HG03442 (cell line): ENCODE data around the gene TNRC18.

Experiments used
- ATAC-seq: cut with Tn5 transposase; IDR thresholded peaks from one replicate; pipeline ENCODE4 v1.9.1; 2021; ENCODE audit warnings: mild to moderate bottlenecking, moderate library complexity; ENCODE audit not compliant: unreplicated experiment

TNRC18 gene

DNA sequence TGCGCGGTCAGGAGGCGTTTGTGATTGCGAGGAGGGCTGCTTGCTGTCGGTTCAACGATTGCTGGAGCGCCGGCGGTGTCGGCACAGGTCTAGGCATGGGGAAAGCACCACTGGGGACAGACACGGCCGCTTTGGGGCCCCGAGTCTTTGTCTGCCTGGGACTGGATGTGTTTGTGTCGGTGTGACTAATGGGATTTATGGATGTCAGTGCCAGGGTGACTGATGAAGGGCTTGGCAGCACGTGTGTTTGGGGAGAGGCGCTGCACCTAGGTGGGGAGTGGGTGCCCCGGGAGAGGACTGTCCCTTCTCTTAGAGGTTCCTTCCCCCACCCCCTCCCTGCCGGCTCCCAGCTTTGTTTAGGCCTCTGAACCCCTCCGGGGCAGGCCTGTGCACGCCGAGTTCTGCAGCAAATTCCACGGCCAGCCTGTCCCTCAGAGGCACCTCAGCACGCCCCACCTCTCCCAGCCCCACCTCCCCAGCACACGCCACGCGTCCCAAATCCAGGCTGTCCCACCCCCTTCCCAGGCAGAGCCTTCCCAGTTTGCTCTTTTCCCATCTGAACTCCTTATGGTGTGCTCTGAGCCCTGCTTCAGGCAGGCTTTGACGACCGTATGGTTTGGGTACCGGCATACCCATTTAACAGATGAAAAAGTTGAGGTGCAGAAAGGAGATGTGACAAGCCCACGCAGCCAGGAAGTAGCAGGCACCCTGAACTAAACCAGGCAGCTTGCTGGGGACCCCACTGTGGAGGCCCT, 6.4 kb upstream of the TNRC18 start:
- no peak for ATAC-seq

DNA sequence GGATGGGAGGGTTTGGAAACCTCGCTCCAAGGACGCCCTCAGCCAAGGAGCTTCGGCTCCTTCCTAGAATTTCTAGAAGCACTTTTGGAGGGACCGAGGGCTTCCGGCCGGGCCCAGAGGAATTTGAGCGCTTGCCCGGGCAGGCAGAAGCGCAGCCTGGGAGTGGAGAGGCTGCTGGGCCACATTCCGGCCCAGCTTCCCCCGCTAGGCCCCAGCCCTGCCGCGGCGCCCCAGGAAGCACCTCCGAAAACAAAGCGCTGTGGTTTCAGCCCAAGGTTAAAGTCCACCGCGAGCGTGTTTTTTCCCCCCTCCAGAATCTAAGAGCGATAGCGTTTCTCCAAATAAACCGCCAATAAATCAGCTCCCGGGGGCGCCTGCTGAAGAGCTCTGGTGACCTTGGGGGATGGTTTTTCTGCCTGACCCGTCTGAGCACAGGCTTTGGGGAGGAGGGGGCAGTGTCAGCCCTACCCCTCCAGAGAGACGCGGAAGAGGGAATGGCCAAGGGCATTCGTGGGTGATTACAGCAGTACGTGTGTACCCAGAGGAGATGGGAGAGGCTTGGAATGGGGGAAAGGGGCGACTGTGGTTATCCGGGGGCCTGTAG, 5.7 kb upstream of the TNRC18 start:
- ATAC-seq = no peak

DNA sequence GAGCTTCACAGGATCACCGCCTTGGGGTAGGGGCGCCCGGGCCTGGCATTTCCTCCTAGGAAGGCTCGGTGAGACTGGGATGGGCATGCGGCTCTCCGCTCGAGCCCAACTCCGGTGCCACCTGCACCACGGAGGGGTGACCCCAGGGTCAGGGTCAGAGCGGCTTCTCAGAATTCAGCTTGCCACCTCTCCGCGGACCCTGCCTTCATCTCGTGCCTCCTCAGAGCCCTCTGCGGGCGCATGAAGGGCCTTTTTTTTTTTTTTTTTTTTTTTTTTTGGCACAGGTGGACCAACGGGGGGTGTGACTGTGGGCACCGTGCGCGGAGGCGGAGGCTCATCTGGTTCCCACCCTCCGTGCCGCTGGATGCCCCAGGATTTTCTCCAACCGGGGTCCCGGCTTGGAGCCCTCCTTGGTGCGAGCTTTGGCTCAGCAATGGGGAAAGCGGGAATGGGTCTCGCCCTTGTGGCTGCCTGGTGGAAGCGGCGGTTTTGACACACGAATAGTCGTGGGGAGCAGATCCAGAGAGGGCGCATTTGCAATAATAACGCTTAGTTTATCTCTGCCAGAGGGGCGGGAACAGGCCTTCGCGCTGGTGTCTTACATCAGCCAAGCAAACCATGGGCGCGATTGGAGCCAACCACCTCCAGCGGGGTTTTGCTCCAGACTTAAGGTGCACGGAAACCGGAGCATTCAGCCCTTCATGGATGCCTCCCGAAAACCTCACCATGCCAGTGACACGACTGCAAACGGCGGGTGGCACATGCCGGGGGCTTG, 5.0 kb upstream of the TNRC18 start:
- no peak for ATAC-seq

DNA sequence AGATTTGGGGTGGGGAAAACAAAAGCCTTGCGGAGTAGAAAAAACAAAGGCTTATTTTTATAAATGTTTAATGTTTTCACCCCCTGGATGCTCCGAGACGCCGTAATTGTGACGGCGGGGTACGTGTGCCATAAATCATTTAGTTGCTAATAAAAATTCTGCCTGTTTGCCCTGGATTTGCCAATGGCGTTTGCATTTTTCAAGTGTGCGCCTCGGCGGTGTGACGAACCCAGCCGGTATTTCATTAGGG, 2.5 kb upstream of the TNRC18 start:
- ATAC-seq = no peak

DNA sequence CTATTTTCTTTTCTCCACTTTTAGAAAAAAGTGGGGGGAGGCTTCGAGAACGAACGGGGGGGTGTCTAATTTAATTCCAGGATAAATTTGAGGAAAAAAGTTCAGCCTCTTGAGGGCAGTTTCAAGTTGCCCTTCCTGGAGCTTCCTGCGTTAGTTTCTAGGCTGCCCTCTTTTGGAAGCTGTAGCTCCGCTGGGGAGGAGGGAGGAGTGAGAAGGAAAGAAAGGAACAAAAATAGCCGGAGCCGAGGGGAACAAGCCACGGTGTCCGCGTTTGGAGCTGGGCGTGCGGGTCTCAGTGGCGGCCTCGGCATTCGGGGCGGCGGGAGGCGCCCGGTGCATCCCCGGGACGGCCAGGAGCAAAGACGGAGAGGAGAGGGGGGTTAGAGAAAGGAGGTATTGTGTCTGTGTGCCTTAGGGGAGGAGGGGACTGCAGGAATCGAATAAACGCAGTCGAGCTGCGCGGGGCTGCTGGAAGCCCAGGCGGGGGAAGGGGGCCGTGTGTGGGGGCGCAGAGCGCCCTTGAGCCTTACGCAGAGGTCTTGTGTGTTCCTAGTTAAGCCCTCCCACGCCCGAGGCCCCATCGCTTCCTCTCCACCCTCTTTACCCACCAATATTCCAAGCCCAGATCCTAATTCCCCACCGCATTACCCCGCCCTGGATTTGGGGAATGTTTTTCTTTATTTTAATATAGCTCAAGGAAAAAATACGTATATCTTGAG, 2.0 kb upstream of the TNRC18 start:
- ATAC-seq = no peak

DNA sequence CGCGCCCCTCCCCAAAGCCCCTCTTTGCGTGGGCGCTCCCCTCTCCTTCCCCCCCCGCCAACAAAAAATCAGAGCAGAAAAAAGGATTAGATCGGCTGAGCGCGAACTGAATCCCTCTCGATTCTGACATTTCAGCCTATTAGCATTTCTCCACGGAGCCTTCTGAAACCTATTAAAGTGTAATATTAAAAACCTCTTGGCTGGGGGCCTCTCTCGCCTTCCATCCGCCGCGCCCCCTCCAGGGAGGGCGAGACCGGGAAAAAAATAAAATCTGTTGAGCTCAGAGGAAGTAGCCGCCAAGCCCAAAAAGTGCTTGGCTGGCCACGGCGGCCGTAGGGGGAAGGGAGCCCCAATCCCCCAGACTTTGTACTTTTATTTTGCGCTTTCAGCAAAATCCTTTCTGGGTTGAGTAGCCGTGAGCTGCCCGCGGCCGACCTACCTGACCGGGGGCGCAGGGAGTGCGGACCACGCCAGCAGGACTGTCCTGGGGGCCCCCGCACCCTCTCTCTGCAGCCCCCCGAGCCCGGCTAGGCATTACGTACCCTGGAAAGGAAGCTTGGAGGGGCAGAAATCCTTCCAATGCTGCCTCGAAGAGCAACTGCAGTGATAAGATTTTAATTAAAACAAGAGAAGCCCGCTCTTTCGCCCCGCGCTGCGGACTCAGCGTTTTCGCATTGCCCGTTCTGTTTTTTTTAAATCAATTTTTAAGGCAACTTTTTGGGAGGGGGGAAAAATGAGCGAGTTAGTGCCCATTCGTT, 1.3 kb upstream of the TNRC18 start:
- ATAC-seq = no peak

DNA sequence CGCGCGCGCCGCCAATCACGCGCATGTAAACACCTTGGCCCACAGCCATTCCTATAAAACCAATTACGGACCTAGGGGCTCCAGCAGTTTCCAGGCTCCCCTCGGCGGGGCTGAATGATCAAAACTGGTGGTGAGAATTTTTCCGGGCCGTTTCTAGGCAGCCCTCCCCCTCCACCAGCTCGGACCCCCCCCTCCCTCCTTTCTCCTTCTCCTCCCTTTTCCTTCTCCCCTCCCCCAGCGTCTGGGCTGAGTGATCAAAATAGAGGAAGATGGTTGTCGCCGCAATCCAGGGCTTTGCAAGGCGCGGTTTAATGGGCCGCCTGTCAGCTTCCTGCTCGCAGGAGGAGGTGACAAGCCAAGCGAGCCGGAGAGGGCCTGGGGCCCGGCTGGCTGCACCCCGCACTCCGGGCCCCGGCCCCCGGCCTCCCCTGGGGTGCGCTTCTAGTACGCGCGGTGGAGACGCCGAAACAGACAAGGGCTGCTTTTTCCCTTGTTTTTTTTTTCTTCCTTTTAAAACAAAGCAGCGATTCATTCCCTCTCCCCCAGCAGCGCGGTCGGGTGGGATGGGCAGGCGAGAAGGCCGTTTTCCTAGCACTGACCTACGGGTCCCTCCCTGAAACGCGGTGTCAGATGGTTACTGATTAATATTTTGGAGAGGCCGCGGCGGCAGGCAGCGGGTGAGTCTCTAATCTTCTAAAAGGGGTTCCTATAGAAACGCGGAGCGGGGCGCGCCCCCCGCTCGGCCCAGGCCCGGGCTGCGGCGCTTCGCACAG, 528 bp upstream of the TNRC18 start:
- ATAC-seq = no peak

DNA sequence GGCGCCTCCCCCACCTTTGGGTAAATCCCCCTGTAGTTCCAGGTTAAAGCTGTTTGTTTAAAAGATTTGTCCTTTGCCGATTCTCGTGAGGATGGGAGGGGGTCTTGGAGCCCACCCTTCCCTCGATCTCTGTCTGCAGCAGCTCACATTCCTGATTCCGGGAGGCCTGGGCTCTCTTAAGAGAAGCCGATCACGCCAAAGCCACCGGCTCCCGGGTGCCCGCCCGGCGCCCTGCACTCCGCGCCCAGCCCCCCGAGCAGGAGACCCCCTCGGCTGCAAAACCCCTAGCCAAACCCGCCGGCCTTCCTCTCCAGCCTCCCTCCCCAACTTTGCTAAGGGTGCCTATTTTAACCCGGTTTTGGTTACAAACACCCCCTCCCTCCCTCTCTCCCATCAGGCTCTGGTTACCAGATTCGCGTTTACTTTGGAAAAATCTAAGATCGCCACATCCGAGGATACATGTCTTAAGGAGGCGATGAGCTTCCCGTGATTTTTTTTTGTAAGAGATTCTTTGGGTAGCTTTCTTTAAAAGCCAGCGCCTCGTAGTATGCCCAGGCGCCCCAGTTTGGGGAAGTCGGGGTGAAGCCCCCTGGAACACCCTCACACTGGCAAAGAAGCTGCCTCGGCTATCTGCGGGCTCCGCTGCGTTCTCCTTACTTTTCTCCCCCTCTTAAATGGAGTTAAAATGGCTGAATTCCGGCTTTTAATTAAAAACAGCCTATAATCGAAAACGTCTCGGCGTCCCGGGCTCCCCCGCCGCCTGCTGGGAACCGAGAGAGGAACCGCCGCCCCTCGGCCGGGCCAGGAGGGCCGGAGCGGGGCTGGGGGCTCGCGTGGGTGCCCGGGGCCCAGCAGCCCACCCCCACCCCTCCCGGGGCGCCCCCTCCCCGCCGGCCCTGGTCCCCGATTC, 983 bp downstream of the TNRC18 start:
- no peak for ATAC-seq

DNA sequence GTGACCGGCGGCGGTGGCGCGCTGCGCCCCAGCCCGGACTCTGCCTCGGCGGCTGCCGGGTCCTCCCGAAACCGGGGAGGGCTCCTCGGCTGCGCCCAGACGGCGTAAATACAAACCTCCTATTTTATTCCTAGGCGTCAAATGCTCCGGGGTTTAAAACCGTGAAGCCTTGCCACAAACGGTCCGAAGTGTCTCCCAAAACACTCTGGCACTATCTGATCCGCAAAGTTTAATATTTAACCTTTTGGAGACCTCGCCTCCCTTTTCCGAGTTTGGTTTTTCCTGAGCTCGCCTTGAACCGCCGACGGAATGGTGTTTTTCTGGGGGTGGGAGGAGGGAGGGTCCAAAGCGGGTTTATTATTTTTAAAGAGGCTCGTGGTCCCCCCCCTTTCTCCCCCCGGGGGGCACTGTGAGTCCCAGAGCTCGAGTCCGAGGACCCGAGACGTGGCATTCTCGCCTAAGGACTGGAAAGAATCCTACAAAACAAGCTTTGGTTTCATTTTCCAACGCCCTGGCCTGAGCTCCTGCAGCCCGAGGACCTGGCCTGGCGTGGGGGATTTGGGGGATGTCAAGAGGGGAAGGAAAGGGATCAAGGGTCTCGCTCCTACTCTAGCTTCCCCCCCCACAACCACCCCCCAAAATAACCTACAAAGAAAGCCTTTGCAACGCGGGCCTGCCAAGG, 1.8 kb downstream of the TNRC18 start:
- no peak for ATAC-seq

DNA sequence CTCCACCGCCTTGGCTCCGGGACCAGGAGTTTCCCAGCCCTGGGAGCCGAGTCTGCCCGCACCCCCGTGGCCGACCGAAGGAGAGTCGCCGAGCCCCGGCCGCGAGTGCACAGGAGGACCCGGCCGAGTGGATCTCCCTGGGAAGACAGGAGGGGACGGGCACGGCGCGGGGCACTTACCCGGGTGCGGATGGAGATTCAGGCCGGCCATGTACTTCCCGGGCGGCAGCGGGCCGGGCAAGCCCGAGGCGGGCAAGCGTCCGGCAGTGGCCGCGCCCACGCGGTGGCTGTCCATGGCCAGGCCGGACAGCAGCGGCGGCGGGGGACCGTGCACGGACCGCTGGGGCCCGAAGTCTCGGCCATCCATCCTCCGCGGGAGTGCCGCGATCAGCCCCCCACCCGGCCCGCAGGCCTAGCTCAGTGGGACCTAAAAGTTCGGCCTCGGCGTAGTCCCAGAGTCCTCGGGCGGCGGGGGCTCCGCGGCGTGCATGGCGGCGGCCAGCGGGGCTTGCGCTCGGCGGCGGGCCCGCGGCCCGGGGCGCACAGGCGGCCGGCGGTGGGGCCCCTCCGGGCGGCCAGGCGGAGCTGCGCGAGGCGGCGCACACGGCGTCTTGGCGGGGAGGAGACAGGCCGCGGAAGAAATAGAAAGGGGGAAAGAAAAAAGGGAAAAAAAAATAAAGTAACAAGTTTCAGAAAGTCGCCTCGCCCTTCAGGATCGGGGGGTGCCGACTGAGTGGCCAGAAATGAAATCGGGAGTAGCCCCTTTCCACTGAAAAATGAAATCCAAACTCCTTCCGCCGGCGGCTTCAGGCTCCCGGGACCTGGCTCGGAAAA, 2.5 kb downstream of the TNRC18 start:
- ATAC-seq = no peak

DNA sequence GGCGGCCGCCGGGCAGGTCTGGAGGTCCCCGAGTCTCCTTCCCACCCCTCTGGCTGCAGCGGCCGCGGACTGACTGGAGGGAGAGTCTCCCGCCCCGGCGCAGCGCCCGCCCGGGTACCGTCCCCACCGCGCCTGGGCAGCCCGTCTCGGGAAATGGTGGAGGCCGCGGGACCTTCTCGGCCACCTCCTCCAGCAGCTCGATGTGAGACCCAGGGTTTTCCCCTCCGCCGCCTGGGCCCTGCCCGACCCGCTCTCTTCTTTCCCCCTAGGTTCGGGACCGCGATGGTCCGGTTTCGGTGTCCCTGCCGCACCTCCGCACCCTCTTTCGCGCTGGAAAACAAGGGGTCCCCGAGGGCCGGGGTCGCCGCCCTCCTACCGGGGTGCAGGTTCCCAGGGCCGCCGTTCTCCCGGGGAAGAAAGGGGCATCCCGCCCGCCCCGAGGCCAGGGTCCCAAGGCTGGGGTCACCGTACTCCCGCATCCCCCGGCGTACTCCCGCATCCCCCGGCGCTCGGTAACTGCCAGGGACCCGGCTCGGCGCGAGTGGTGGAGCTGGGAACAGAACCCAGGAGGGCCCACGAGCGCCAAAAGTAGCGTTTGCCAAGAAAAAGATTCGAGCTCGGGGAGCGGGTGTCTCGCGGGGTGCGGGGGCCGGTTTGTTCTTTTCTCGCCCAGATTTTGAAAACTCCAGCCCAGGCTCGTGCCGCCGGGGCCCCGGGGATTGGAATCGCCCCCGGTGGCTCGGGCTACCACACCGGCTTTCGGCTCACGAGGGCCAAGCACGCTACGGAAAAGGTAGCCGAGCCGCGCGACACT, 3.4 kb downstream of the TNRC18 start:
- ATAC-seq = no peak

DNA sequence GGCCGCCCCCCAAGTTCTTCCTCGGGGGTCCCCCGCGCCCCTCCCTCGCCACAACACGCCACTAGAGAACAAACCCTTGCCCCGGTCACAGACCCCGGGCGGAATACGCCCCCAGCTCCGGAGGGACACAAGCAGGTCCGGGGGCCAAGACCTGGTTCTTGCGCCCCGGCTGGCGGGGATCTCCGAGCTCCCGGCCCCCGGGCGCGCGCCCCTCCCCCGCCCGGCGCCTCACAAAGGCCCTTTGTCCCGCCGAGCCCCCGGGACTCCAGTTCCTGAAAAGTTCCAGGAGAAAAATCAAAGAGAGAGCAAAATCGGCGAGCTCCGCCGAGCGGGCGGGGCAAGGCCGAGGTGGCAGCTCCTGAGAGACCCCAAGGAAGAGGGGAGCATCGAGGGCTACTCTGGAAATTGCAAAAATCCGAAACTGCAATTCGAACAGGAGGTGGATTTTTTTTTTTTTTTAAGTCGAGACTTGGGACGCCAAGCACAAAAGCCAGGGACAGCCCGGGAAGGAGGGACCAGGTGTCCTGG, 4.0 kb downstream of the TNRC18 start:
- ATAC-seq = no peak

DNA sequence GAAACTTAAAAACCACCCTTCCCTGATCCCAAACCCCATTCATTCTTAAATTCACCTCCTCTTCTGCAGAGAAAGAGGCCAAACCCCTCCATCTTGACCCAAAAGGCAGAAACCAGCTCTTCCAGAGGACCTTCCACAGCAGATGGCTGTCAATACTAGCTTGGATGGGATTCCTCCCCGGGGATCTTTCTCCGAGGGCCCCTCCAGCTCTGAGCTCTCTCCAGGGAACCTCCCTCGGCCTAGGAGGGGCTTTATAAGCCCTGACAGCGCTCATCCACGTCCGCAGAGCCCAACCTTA, 5.4 kb downstream of the TNRC18 start:
- no peak for ATAC-seq

DNA sequence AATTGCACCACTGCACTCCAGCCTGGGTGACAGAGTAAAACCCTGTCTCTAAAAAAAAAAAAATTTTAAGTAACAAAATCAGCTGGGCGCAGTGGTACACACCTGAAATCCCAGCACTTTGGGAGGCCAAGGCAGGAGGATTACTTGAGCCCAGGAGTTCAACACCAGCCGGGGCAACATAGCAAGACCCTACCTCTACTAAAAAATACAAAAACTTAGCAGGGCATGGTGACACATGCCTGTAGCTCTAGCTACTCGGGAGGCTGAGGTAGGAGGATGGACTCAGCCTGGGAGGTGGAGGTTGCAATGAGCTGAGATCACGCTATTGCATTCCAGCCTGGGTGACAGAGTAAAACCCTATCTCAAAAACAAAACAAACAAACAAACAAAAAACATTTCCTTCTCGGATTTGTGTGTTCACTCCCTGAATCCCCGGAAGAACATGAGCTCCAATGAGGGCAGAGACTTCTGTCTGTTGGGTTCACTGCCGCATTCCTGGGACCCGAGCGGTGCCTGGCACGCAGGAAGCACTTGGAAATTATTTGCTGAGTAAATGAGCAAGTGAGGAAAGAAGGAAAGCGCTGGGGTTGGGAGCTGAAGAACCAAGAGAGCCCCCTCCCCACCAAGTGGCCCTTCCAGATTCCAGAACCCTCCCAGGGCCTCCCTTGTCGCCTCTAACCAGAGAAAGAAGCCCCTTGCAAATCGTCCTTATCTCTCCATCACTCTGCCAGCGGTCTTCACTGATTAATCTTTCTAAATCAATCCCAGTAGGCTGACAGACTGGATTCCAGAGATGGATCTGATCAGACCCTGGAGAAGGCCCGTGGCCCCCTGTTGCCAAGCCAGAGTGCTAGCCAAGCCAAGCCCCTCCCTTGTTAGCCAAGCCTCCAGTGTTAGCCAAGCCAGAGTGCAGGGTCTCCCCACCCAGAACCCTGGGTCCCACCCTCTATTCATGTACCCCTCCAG, 6.2 kb downstream of the TNRC18 start:
- ATAC-seq = no peak

DNA sequence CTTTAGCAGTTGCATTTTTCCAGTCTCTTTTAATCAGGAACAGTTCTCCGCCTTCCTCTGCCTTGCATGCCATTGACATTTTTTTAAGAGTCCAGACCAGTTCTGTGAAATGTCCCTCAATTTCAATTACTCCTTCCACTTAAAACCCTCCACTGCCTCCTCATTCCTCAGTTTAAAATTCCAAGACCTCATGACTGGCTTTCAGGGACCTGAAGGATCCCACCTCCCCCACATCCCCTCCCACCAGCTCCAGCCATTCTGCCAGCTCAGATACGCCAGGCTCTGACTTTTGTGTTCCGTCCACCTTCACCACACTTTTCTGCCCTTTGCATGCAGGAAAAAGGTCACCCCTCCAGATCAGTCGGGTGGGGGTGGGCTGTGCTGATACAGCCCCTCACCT, 8.7 kb downstream of the TNRC18 start:
- ATAC-seq = no peak

DNA sequence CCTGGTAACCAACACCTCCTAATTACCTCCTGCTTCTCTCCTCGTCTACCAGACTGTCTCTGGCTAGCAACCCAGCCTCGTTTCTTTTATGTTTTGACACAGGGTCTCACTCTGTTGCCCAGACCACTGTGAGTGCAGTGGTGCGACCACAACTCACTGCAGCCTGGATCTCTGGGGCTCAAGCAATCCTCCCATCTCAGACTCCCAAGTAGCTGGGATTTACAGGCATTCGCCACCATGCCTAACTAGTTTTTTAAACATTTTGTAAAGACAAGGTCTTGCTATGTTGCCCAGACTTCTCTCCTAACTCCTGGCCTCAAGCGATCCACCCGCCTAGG, 10.2 kb downstream of the TNRC18 start:
- ATAC-seq = no peak
